Panc1 (cell line): Measurements from ENCODE around the gene SLX9. TPM values are rescaled to one million over a fixed set of nuclear protein-coding genes. Genes with fewer than 3 reads are reported as not detected.

Experiments used
- ATAC-seq: fragments of 200-7000 bp; cut with Tn5 transposase; 2 replicates; pipeline ENCODE4 v1.9.1; 2020; ENCODE audit warnings: mild to moderate bottlenecking, moderate library complexity
- BruUV-seq: library from RNA; stranded (reverse); fragments of 400-500 nt; replicated peaks from 2 replicates; lab custom pipeline; 2021; lab: Mats Ljungman, UMichigan
- CTCF ChIA-PET: fragments of 300-600 bp; sonication (Branson Sonifier 250); formaldehyde crosslinking; loops from one replicate; lab custom pipeline; 2022; ENCODE audit warnings: antibody characterized with exemption; lab: Charles Lee
- POLR2A ChIA-PET: fragments of 300-600 bp; sonication (Branson Sonifier 250); formaldehyde crosslinking; loops from one replicate; lab custom pipeline; 2022; ENCODE audit warnings: antibody characterized with exemption; lab: Charles Lee
- DNase-seq: peaks from one replicate; pipeline ENCODE4 v3.0.0-alpha.2; 2010; ENCODE audit warnings: low read depth, low spot score
- H3K27ac ChIP-seq: 2 replicates; pipeline ENCODE4 v1.5.1; 2011; ENCODE audit warnings: mild to moderate bottlenecking, low read length, inconsistent platforms
- H3K27me3 ChIP-seq: fragments of 200-500 bp; sonication (Bioruptor generic); 2 replicates; pipeline ENCODE4 v1.6.0; 2014; ENCODE audit warnings: low read length, inconsistent platforms; ENCODE audit not compliant: control insufficient read depth, insufficient read depth
- H3K36me3 ChIP-seq: fragments of 200-500 bp; sonication (Bioruptor generic); 2 replicates; pipeline ENCODE4 v1.5.1; 2014; ENCODE audit warnings: inconsistent platforms, mild to moderate bottlenecking, low read length, moderate library complexity; ENCODE audit not compliant: control insufficient read depth, insufficient read depth
- H3K4me1 ChIP-seq: 2 replicates; pipeline ENCODE4 v1.5.1; 2011; ENCODE audit warnings: inconsistent platforms, mild to moderate bottlenecking, low read length, moderate library complexity; ENCODE audit not compliant: control insufficient read depth, insufficient read depth
- H3K4me3 ChIP-seq, 2 experiments: 2 replicates each; pipeline ENCODE4 v1.5.1; 2011 to 2012; ENCODE audit warnings: low read depth in 2 of 2, low read length in 2 of 2, mild to moderate bottlenecking in 2 of 2, inconsistent platforms in 1 of 2, moderate library complexity in 1 of 2
- H3K9me3 ChIP-seq: fragments of 200-500 bp; sonication (Bioruptor generic); 2 replicates; pipeline ENCODE4 v1.5.1; 2014; ENCODE audit warnings: low read depth, mild to moderate bottlenecking, inconsistent platforms, low read length, moderate library complexity; ENCODE audit not compliant: control insufficient read depth, insufficient read depth
- CTCF ChIP-seq: fragments of 450-650 bp; IDR thresholded peaks from 2 replicates; pipeline ENCODE4 v1.5.1; 2017; ENCODE audit warnings: mild to moderate bottlenecking
- POLR2AphosphoS5 ChIP-seq: IDR thresholded peaks from 2 replicates; pipeline ENCODE4 v1.6.1; 2012; ENCODE audit warnings: mild to moderate bottlenecking, low read depth, low read length, moderate library complexity
- REST ChIP-seq, 2 experiments: IDR thresholded peaks; 2 replicates each; pipeline ENCODE4 v1.6.1; 2011 to 2012; ENCODE audit warnings: low read depth in 2 of 2, control low read depth in 1 of 2, low read length in 1 of 2, mild to moderate bottlenecking in 1 of 2, moderate library complexity in 1 of 2; ENCODE audit not compliant: insufficient read depth in 1 of 2
- SIN3A ChIP-seq: IDR thresholded peaks from 2 replicates; pipeline ENCODE4 v1.6.1; 2012; ENCODE audit warnings: low read depth, mild to moderate bottlenecking, low read length, moderate library complexity, borderline replicate concordance; ENCODE audit not compliant: insufficient read depth
- TCF7L2 ChIP-seq: IDR thresholded peaks from 2 replicates; pipeline ENCODE4 v1.6.1; 2011; ENCODE audit warnings: mild to moderate bottlenecking, low read depth, low read length, inconsistent platforms
- in situ Hi-C: cut with HindIII; loops from 2 replicates; pipeline ENCODE4 v1.10.0; 2016; ENCODE audit warnings: low sequenced_read_pairs, low pct_unique_long_range_greater_than_20kb
- intact Hi-C: fragments of 100-400 bp; cut with micrococcal nuclease; formaldehyde crosslinking; loops from one replicate; pipeline ENCODE4 v1.10.0; 2022; ENCODE audit not compliant: unreplicated experiment
- total RNA-seq: library from RNA; stranded (reverse); gene quantifications from one replicate; pipeline ENCODE4 v1.2.1, GENCODE V29; 2021; ENCODE audit not compliant: unreplicated experiment

The SLX9 gene
- total RNA-seq, 1 experiment from 2014 or later = 50.9 TPM

- Histone ChIP-seq H3K4me1 (no peaks in the 10 kb centered on the region), H3K27ac (no peak overlapping the region), H3K36me3 (no peaks in the 10 kb centered on the region), H3K4me3 (no peak overlapping the region), H3K27me3 (no peaks in the 10 kb centered on the region), H3K9me3 (no peaks in the 10 kb centered on the region)
- BruUV-seq = no TSS peak
- no peak for TF ChIP-seq REST (IDR thresholded peaks at IDR 0.05; ENCODE audit: insufficient read depth in 1 of 2, low read depth in 2 of 2, low read length in 1 of 2)
- no peak for TF ChIP-seq CTCF
- no peak for TF ChIP-seq SIN3A
- no peak for TF ChIP-seq TCF7L2
- no peak for TF ChIP-seq POLR2AphosphoS5
- in situ Hi-C loops (no loop called here), intact Hi-C loops (no loop called here)
- CTCF ChIA-PET = no interaction called here
- no peak for ATAC-seq
- POLR2A ChIA-PET = no interaction called here
- DNase-seq = no peak
Measured at GRCh38 chr21:44984792-44985440, 45.1 kb downstream of the SLX9 start.

- no peaks in the 10 kb centered on the region for H3K9me3 ChIP-seq
- CTCF ChIA-PET = no interaction called here
- in situ Hi-C loops = no loop called here
- no peak for ATAC-seq
- no peaks in the 10 kb centered on the region for H3K4me1 ChIP-seq
- no peak for DNase-seq
- BruUV-seq = no TSS peak
- H3K4me3 ChIP-seq = no peak overlapping the region
- POLR2A ChIA-PET = no interaction called here
- no peaks in the 10 kb centered on the region for H3K36me3 ChIP-seq
- no peaks in the 10 kb centered on the region for H3K27me3 ChIP-seq
- H3K27ac ChIP-seq = no peak overlapping the region
- intact Hi-C loops = no loop called here
- TF ChIP-seq SIN3A (no peak), POLR2AphosphoS5 (no peak), REST (IDR thresholded peaks at IDR 0.05; ENCODE audit: insufficient read depth in 1 of 2, low read depth in 2 of 2, low read length in 1 of 2) (no peak), CTCF (no peak), TCF7L2 (no peak)
Measured at GRCh38 chr21:44985441-44986401, 45.9 kb downstream of the SLX9 start.
